GM06990 (cell line): ENCODE results near the gene PLXNA2.

ENCODE experiments used
- DNase-seq: peaks from one replicate; pipeline ENCODE4 v3.0.0-alpha.2; 2011; ENCODE audit not compliant: insufficient read length; ENCODE audit errors: extremely low read depth
- H3K27me3 ChIP-seq: replicated peaks from 2 replicates; pipeline ENCODE4 v1.6.0; 2011; ENCODE audit warnings: low read length; ENCODE audit not compliant: control insufficient read depth, insufficient read depth
- H3K36me3 ChIP-seq: 2 replicates; pipeline ENCODE4 v1.5.1; 2011; ENCODE audit warnings: low read length; ENCODE audit not compliant: control insufficient read depth, insufficient read depth
- H3K4me3 ChIP-seq: replicated peaks from 2 replicates; pipeline ENCODE4 v1.5.1; 2011; ENCODE audit warnings: low read depth, mild to moderate bottlenecking, control low read depth, low read length
- TF ChIP-seq, protein P1 (sequence below): IDR thresholded peaks from 2 replicates; pipeline ENCODE4 v1.5.1; 2011; ENCODE audit warnings: low read length, control low read depth, mild to moderate bottlenecking, inconsistent platforms; ENCODE audit not compliant: insufficient read depth, poor library complexity, severe bottlenecking

Gene PLXNA2

DNA sequence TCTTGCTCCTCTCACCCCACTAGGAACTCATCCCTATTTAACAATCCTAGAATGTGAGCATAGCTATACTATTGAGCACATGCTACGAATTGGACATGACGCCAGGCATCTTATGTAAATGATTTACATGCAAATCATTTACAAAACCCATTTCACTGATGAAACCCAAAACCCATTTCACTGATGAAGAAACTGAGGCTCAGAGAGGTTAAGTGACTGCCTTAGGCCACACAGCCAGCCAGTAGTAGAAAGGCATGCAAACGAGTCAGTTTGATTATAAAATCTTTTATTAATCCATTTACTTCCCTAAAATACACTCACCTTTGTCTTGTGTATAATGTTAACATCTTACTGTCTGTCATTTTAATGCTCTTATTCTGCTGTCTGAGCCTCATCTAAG, 87.9 kb downstream of the PLXNA2 start:
- H3K27me3 ChIP-seq: no peaks in the 10 kb centered on the region; the same call in 1 of the 2 replicates
- H3K4me3 ChIP-seq: no peak overlapping the region
- DNase-seq: no peak
- no peaks in the 10 kb centered on the region for H3K36me3 ChIP-seq
- TF ChIP-seq, protein P1, sequence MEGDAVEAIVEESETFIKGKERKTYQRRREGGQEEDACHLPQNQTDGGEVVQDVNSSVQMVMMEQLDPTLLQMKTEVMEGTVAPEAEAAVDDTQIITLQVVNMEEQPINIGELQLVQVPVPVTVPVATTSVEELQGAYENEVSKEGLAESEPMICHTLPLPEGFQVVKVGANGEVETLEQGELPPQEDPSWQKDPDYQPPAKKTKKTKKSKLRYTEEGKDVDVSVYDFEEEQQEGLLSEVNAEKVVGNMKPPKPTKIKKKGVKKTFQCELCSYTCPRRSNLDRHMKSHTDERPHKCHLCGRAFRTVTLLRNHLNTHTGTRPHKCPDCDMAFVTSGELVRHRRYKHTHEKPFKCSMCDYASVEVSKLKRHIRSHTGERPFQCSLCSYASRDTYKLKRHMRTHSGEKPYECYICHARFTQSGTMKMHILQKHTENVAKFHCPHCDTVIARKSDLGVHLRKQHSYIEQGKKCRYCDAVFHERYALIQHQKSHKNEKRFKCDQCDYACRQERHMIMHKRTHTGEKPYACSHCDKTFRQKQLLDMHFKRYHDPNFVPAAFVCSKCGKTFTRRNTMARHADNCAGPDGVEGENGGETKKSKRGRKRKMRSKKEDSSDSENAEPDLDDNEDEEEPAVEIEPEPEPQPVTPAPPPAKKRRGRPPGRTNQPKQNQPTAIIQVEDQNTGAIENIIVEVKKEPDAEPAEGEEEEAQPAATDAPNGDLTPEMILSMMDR: no peak

DNA sequence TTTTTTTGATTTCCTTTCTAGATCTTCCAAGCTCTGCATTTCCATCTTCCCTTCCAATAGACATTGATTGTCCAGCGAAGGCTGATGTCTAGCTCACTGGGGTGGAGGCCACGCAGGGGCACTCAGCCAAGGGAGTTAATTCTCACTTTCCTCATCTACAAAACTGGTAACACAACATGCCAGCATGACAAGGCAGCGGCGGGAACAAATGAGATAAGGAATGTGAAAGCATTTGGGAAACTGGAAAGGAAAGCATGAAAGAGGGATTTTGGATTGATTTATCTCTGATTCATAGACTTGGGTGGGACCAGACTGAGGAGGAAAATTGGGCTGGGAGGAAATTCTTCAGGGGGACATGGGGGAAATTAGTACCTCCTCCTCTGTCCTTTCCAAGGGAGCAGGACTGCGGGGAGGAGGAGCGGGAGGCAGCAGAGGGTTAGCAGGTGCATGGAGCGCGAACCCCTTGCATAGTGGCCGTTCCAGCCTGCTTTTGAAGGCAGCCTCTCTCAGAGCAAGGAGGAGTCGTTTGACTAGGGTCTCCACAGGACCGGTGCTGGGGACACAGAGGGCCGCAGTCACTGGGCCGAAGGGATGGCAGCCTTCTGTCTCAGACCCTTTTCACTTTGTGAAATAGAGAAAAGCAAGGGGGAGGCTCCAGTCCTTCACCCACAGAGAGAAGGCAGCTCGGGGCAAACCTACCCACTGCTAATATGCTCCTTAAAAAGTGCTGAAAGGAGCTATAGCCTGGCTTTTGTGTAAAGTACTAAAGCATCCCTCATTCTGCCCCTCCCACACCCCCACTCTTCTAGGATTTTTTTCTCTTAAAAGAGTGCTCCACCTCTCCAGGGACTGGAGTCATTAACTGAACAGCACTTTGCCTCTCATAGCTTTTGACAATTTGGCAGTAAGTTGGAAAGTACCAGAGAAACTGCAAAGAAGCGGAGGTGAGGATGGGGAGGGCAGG, 89.2 kb downstream of the PLXNA2 start:
- no peak for DNase-seq
- TF ChIP-seq, protein P1: no peak
- H3K36me3 ChIP-seq: no peaks in the 10 kb centered on the region
- H3K4me3 ChIP-seq: no peak overlapping the region
- H3K27me3 ChIP-seq: no peaks in the 10 kb centered on the region; the same call in 1 of the 2 replicates

DNA sequence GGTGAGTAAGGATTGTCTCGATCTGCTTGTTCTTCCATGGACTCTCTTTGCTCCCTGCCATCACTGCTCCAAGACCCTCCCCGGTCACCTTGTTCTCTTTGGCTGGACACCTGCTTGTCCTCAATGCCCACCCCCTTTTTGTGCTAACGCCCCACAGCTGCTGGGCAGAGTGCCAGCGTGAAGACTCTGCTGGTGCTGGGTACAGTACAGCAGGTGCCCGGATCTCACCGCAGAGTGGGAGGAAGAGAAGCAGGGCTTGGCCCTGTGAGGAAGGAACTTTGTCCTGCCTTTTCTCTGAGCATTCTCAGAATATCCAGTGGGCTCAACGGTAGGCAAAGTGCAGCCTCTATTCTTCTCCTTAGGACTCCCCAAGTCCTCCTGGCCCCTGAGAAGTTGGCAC, 90.1 kb downstream of the PLXNA2 start:
- TF ChIP-seq, protein P1: no peak
- no peak for DNase-seq
- Histone ChIP-seq H3K4me3 (no peak overlapping the region), H3K27me3 (no peaks in the 10 kb centered on the region; the same call in 1 of the 2 replicates), H3K36me3 (no peaks in the 10 kb centered on the region)

DNA sequence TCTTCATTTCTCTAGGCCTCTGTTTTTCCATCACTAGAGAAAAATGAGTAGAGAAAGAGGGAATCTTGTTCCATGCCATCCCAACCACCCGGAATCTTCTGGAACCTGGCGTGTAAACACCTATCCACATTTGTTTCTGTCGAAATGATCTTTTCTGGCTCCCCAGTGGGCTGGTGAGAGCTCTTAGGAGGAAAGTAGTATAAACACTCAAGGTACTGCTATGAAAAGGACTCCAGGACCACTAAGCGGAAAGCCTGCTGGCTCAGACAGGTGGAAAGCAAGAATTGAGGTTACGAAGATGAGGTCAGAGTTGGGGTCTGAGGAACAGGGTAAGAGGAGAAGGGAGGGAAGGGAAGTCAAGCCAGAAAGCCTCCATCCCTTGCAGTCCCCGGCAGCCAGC, 90.8 kb downstream of the PLXNA2 start:
- TF ChIP-seq, protein P1: no peak
- H3K4me3 ChIP-seq: no peak overlapping the region
- H3K27me3 ChIP-seq: no peaks in the 10 kb centered on the region; the same call in 1 of the 2 replicates
- no peak for DNase-seq
- no peaks in the 10 kb centered on the region for H3K36me3 ChIP-seq

DNA sequence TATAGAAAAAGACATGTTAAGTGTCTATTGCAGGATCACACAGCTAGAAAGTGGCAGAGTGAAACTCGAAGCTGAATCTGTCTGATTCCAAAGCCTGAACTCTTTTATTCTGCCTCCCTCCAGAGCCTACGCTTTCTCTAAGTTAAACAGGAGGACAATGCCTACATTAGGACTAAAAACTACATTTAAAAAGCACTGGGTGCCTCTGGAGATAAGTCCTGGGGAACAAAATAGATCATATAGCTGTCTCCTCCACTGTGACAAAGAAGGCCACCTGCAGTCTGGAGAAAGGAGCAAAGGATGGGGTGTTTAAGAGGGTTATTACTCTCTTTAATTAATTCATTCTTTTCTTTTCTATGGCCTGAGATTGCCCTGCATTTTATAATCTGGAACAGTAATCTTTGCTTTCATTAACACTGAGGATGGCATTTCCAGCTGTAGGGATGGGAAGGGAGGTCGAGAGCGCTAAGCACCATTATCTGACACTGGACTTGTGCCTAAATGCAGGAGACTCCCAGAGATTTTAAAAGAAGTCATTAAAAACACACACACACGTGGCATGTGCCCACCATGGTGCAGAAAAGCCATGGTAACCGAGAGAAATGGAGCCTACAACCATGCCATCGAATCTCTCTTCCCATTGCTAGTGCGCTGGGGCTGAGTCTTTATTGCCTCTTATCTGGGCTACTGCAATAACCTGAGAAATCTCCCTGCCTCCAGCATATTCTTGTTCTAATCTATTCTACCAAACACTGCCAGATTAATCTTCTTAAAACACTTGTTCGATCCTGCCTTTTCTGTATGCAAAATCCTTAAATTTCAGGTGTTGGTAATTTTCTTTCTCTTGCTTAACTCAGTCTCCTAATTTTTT, 92.2 kb downstream of the PLXNA2 start:
- Histone ChIP-seq H3K36me3 (no peaks in the 10 kb centered on the region), H3K4me3 (no peak overlapping the region), H3K27me3 (no peaks in the 10 kb centered on the region; the same call in 1 of the 2 replicates)
- DNase-seq: no peak
- TF ChIP-seq, protein P1: no peak
